ENCODE results near the gene SH3TC1. TPM values are rescaled to one million over a fixed set of nuclear protein-coding genes. Genes with fewer than 3 reads are reported as not detected.

Gene SH3TC1
- total RNA-seq, 2 experiments from 2014 or later = 11.1 to 18.3 TPM

DNA sequence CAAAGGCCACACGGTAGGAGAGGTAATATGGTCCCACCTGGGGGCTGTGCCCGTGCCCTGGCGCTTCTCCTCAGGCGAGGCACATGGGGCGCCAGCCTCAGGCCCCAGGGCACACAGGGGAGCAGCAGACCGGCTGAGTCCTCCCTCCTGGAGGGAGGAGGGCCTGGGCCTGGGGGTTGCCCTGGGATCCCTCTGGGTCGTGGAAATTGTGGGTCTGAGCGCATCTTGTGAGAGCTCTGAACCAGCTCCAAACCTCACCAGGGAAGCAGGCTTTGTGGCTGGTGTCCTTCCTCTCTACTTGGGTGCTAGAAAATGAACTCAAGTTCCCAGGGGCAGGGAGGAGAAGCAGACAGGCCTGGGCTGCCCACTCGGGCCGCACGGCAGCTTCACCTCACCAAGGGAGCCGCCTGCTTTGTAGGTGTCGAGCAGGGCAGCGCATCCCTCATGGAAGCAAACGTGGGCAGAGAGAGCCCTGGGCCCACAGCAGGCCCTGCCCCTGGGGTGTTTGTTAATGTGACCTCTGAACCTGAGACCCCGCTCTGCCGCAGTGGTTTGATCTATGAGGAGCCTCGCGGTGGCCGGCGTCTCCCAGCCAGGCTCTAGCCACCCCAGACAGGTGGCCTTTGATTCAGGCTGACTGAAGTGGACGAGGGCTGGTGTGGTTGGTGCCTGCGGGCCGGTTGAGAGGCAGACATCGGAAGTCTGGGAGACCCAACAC is 81.2 kb downstream of the SH3TC1 start:
- intact Hi-C loops (cut with DNase I, micrococcal nuclease) = no loop called here
- Mint-ChIP-seq H3K9me3 (ENCODE audit: low read depth) (no peaks in the 10 kb centered on the region), H3K27me3 (peaks cover 3% of the 10 kb centered on the region), H3K4me3 (no peak overlapping the region), H3K27ac (no peak overlapping the region), H3K36me3 (ENCODE audit: low read depth) (no peaks in the 10 kb centered on the region), H3K4me1 (no peaks in the 10 kb centered on the region)
- DNase-seq = no peak
- no peak for ATAC-seq
- CTCF ChIA-PET = interaction anchor here (0.6 to 0.7 kb wide), 2 partner anchors 48 to 55 kb away, joined by 3 read pairs; no protein-coding TSS in a partner anchor
- POLR2A ChIA-PET = no interaction called here

DNA sequence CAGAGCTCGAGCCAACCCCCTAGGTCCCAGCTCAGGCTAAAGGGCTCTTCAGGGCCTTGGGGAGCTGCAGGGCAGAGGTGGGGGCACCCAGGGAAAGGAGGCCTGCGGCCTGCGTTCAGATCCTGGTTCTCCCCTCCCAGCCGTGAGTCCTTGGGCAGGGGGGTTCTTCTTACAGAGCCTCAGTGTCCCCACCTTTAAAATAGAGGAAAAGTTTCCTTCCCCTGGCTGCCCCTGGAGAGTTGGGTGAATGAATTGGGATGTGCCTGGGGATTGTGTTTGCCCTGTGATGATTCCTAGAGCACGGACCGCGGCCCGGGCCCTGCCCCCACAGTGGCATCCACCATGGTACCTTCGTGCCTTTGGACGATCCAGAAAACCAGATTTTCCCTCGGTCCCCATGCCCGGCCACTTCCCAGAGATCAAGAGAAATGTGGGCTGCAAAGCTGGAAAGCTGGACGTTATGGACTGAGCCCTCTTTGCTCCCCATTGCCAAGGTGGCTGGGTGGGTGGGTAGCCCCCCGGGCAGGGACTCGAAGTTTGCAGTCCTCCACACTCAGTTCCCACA is 81.9 kb downstream of the SH3TC1 start:
- H3K9me3 Mint-ChIP-seq (ENCODE audit: low read depth) = no peaks in the 10 kb centered on the region
- H3K36me3 Mint-ChIP-seq (ENCODE audit: low read depth) = no peaks in the 10 kb centered on the region
- ChIA-PET POLR2A (no interaction called here), CTCF (no interaction called here)
- intact Hi-C loops (cut with DNase I, micrococcal nuclease) = no loop called here
- no peak for DNase-seq
- ATAC-seq = no peak
- H3K4me1 Mint-ChIP-seq = no peaks in the 10 kb centered on the region
- no peak overlapping the region for H3K27ac Mint-ChIP-seq
- H3K27me3 Mint-ChIP-seq = peaks cover 3% of the 10 kb centered on the region
- no peak overlapping the region for H3K4me3 Mint-ChIP-seq

DNA sequence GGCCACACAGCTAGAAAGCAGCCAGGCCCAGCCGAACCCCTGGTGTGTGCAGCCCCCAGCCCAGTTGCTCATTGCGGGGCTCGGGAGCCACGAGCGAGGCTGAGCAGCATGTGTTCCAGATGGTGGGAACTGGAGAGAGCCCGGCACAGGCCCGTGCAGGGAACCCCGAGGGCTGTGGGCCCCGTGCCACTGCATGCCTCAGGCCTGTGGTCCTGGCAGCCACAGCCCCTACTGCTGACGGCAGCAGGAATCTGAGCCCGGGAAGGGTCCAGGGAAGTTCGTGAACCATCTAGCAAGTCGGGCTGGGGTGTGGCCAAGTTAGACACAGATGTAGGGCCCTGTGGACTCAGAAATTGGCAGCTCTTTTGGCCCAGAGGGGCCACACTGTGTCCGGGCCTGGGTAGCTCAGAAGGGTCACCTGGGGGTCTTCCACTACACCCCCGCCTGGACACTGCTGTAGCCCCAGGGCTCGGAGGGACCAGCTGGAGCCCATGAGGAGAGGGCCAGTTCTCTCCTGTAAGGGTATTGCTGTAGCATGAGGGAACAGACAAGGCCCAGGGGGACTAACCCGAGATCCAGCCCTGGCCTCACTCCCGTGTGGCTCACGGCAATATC is 82.5 kb downstream of the SH3TC1 start:
- Mint-ChIP-seq H3K27me3 (no peaks in the 10 kb centered on the region), H3K36me3 (ENCODE audit: low read depth) (no peaks in the 10 kb centered on the region), H3K27ac (no peak overlapping the region), H3K4me1 (no peaks in the 10 kb centered on the region), H3K9me3 (ENCODE audit: low read depth) (no peaks in the 10 kb centered on the region), H3K4me3 (no peak overlapping the region)
- ChIA-PET CTCF (no interaction called here), POLR2A (no interaction called here)
- no peak for DNase-seq
- no peak for ATAC-seq
- intact Hi-C loops (cut with DNase I, micrococcal nuclease) = no loop called here

DNA sequence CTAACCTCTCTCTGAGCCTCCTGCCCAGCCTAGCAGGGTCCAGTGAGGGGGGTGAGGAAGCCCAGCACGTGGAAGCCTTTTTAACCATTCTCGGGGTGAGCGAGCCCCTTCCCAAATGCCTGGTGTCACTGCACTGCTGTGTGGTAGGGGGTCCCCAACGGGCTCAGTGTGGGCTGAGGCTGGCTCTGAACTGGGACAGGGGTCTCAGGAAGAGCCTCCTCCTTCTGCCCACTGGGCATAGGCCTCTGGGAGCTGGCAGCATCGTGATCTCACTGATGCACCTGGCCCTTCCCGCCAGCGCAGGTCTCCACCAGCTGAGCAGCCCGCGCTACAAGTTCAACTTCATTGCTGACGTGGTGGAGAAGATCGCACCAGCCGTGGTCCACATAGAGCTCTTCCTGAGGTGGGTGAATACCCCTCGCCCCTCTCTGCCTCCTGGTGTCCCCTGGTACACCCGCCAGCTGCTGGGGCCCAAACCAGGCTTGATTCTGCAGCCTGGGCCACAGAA is 83.1 kb downstream of the SH3TC1 start:
- ChIA-PET POLR2A (no interaction called here), CTCF (no interaction called here)
- H3K4me1 Mint-ChIP-seq = no peaks in the 10 kb centered on the region
- no peaks in the 10 kb centered on the region for H3K27me3 Mint-ChIP-seq
- H3K27ac Mint-ChIP-seq = no peak overlapping the region
- intact Hi-C loops (cut with DNase I, micrococcal nuclease) = no loop called here
- no peaks in the 10 kb centered on the region for H3K36me3 Mint-ChIP-seq (ENCODE audit: low read depth)
- DNase-seq (no peak), ATAC-seq (no peak)
- H3K4me3 Mint-ChIP-seq = no peak overlapping the region
- no peaks in the 10 kb centered on the region for H3K9me3 Mint-ChIP-seq (ENCODE audit: low read depth)

DNA sequence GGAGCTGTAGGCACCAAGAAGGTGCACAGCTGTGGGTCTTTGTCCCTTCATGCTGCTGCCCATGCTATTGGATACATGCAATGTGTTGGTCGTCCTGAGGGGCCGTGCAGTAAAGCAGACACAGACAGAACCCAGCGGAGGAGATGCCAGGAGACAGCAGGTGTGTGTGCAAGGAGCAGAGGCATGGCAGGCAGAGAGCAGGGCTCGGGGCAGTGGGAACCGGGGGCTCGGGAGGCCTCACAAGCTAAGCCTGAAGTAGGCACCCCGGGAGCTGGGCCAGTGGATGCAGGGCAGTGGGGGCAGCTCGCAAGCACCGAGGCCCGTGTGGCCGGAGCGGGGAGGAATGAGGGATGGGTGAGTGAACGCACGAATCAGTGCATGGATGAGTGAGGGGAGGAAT is 83.7 kb downstream of the SH3TC1 start:
- no peak overlapping the region for H3K4me3 Mint-ChIP-seq
- H3K9me3 Mint-ChIP-seq (ENCODE audit: low read depth) = no peaks in the 10 kb centered on the region
- H3K4me1 Mint-ChIP-seq = no peaks in the 10 kb centered on the region
- no peaks in the 10 kb centered on the region for H3K36me3 Mint-ChIP-seq (ENCODE audit: low read depth)
- H3K27me3 Mint-ChIP-seq = no peaks in the 10 kb centered on the region
- no peak overlapping the region for H3K27ac Mint-ChIP-seq
- ChIA-PET CTCF (no interaction called here), POLR2A (no interaction called here)
- DNase-seq = no peak
- intact Hi-C loops (cut with DNase I, micrococcal nuclease) = no loop called here
- no peak for ATAC-seq

DNA sequence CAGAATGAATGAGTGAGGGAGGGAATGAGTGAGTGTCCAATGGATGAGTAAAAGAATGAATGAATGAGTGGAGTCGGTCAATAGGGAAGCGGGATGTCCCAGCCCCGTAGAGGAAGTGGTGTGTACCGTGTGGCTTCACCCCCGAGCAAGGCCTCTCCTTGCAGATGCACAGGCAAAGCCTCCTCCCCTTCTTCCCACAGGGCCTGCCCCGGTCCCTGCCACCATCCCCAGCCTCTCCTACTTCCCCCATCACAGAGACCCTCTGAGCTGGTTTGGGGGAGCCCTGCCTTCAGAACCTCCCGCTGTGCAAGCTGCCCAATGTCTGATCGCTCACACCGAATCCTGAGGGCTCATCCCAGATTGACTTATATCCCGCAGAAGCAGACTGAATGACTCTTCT is 84.1 kb downstream of the SH3TC1 start:
- POLR2A ChIA-PET = no interaction called here
- ATAC-seq = no peak
- DNase-seq = no peak
- H3K4me1 Mint-ChIP-seq = no peaks in the 10 kb centered on the region
- H3K27ac Mint-ChIP-seq = no peak overlapping the region
- no peak overlapping the region for H3K4me3 Mint-ChIP-seq
- intact Hi-C loops (cut with DNase I, micrococcal nuclease) = no loop called here
- CTCF ChIA-PET = no interaction called here
- no peaks in the 10 kb centered on the region for H3K9me3 Mint-ChIP-seq (ENCODE audit: low read depth)
- no peaks in the 10 kb centered on the region for H3K27me3 Mint-ChIP-seq
- H3K36me3 Mint-ChIP-seq (ENCODE audit: low read depth) = no peaks in the 10 kb centered on the region

DNA sequence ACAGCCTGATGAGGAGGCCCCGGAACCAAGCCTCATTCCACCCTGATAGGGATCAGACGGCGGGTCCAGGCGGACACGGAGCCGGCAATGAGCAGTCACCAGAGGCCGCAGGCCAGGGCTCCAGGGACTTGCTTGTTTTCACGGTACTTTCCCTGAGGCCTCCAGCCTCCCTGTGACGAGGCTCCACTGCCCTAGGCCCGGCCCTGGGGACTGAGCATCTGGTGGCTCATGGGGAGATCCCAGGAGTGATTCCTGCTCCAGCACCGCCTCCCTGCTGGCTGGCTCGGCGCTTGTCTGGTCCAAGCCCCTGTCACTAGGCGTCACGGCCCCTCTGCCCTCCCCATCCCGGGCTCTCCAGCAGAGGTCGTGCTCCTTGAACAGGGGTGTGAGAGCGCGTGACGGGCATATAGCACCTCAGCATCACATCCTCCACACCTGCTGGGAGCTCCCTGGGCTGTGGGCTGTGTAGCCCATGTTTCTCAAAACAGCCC is 84.6 kb downstream of the SH3TC1 start:
- no peaks in the 10 kb centered on the region for H3K4me1 Mint-ChIP-seq
- no peaks in the 10 kb centered on the region for H3K27me3 Mint-ChIP-seq
- no peak for ATAC-seq
- no peak overlapping the region for H3K27ac Mint-ChIP-seq
- H3K9me3 Mint-ChIP-seq (ENCODE audit: low read depth) = no peaks in the 10 kb centered on the region
- no peak overlapping the region for H3K4me3 Mint-ChIP-seq
- no peak for DNase-seq
- POLR2A ChIA-PET = no interaction called here
- intact Hi-C loops (cut with DNase I, micrococcal nuclease) = no loop called here
- H3K36me3 Mint-ChIP-seq (ENCODE audit: low read depth) = no peaks in the 10 kb centered on the region
- CTCF ChIA-PET = no interaction called here

DNA sequence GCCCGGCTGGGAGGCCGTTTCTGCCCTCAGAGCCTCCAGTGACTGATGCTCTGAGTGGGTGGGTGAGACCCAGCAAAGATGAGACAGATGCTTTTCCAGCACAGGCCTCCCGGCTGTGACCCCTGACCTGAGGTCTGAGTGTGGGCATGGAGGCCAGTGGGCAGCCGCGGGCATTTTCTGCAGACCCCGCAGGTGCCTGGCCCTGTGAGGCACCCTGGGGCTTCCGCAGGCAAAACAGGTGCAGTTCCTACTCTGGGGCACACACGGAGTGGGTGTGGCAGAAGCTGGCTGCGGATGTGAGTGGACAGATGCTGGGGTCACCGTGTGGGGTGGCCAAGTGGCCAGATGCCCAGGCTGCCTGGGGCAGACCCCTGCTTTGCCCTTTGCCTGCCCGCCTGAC is 85.3 kb downstream of the SH3TC1 start:
- Mint-ChIP-seq H3K27me3 (no peaks in the 10 kb centered on the region), H3K27ac (no peak overlapping the region), H3K4me1 (no peaks in the 10 kb centered on the region), H3K4me3 (no peak overlapping the region), H3K36me3 (ENCODE audit: low read depth) (no peaks in the 10 kb centered on the region), H3K9me3 (ENCODE audit: low read depth) (no peaks in the 10 kb centered on the region)
- ChIA-PET POLR2A (no interaction called here), CTCF (no interaction called here)
- DNase-seq (no peak), ATAC-seq (no peak)
- intact Hi-C loops (cut with DNase I, micrococcal nuclease) = no loop called here

DNA sequence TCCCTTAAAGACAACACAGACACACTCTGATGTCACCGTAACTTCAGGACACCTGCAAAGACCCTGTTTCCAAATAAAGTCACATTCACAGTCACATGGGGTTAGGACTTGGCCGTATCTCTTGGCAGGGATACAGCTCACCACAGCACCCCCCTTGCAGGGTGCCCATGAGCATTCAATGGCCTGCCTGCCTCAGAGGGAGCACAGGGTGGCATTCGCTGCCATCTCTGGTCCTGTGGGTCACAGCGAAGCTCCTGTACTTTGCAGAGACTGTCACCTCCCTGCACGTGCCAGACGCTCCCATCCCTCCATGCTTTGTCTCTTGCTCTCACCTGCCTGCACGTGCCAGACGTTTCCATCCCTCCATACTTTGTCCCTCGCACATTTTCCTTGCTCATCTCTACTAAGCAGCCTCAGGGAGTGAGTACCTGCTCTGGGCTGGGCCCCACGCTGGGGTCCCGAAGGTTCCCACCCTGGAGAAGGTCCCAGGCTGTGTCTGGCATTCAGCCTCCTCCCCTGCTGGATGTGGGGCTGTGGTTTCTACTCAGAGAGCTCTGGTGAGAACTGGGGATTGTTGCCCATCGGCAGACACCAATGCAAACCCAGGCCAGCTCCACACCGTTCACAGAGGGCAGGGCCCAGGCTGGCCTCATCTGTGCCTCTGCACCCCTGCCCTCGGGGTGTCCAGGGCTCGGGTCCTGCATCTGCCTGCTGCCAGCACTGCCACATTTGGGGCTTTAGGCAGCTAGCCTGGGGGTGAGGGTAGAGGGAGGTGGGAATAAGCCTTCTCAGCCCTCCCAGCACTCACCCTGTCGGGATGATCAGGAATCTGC is 86.3 kb downstream of the SH3TC1 start:
- no peak for DNase-seq
- ATAC-seq = no peak
- intact Hi-C loops (cut with DNase I, micrococcal nuclease) = no loop called here
- Mint-ChIP-seq H3K9me3 (ENCODE audit: low read depth) (no peaks in the 10 kb centered on the region), H3K4me3 (no peak overlapping the region), H3K36me3 (ENCODE audit: low read depth) (no peaks in the 10 kb centered on the region), H3K27ac (no peak overlapping the region), H3K4me1 (no peaks in the 10 kb centered on the region), H3K27me3 (no peaks in the 10 kb centered on the region)
- POLR2A ChIA-PET = no interaction called here
- CTCF ChIA-PET = no interaction called here

DNA sequence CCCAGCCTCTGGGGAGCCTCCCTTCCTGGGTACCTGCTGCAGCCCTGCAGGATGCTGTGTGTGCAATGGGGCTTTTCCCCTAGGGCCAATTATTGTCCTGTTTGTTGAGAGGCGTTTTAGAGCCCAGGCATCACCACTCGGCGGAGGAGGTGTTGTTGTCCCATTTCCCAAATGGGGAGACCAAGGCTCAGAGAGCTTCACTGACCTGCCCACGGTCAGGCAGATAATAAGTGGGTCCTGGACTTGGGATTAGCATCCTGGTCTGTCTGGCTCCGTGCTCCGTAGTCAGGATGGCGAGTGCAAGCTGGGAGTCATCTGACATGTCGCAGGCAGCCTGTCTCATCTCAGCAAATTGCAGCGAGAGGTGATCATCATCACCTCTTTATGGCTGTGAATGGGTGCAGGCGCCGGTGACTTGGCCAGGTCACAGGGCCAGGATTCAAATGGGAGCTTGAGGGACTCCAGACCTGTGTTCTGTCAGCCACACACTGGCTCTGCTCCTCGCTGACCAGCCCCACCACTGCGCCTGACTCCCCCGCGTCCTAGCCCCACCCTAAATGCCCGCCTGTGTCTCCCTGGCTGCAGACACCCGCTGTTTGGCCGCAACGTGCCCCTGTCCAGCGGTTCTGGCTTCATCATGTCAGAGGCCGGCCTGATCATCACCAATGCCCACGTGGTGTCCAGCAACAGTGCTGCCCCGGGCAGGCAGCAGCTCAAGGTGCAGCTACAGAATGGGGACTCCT is 87.1 kb downstream of the SH3TC1 start:
- ATAC-seq = no peak

DNA sequence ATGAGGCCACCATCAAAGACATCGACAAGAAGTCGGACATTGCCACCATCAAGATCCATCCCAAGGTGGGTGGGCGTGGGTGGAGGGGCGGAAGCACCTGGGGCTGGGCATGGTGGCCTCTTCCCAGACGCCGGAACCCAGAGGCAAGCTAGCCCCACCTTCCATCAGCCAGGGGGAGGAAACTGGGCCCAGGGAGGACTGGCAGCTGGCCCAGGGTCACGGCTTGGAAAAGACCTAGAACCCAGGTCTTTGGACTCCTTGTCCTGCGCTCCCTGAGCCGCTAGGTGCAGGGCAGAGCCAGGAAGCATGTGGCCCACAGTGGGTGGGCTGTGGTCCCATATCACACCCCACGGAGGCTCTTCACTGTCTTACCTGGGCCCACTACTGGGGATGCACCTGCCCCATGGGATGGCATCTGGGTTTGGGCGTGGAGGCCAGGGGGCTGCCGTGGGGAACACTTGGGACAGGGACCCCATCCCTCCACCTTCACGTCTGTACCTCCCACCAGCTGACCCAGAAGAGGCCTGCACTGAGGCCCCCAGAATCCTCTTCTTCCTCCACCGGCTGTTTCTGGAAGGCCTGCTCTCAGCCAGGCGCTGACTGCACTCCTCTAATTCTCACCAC is 87.7 kb downstream of the SH3TC1 start:
- Mint-ChIP-seq H3K27me3 (no peaks in the 10 kb centered on the region), H3K36me3 (ENCODE audit: low read depth) (no peaks in the 10 kb centered on the region), H3K4me1 (no peaks in the 10 kb centered on the region), H3K9me3 (ENCODE audit: low read depth) (no peaks in the 10 kb centered on the region), H3K27ac (no peak overlapping the region), H3K4me3 (no peak overlapping the region)
- no peak for ATAC-seq
- intact Hi-C loops (cut with DNase I, micrococcal nuclease) = no loop called here
- POLR2A ChIA-PET = no interaction called here
- CTCF ChIA-PET = interaction anchor here (1.2 kb wide), 1 partner anchor 484 kb away, joined by 3 read pairs; no protein-coding TSS in a partner anchor
- no peak for DNase-seq

More for the DNA sequence above, 87.1 kb downstream of the SH3TC1 start:
- CTCF ChIA-PET = interaction anchor here (1.2 kb wide), 1 partner anchor 484 kb away, joined by 3 read pairs; no protein-coding TSS in a partner anchor
- Mint-ChIP-seq H3K36me3 (ENCODE audit: low read depth) (no peaks in the 10 kb centered on the region), H3K4me3 (no peak overlapping the region), H3K27ac (no peak overlapping the region), H3K27me3 (no peaks in the 10 kb centered on the region), H3K4me1 (no peaks in the 10 kb centered on the region), H3K9me3 (ENCODE audit: low read depth) (no peaks in the 10 kb centered on the region)
- no peak for DNase-seq
- intact Hi-C loops (cut with DNase I, micrococcal nuclease) = no loop called here
- POLR2A ChIA-PET = no interaction called here
